WTC11 (cell line): ENCODE results near the gene AMBRA1.

Source experiments
- CDX4 ChIP-seq: fragments of 250-450 bp; sonication (Bioruptor Pico); IDR thresholded peaks from 2 replicates; pipeline ENCODE4 v1.9.0; 2021; ENCODE audit warnings: moderate library complexity, mild to moderate bottlenecking, inconsistent platforms, borderline replicate concordance
- CTCF ChIP-seq: fragments of 200-600 bp; IDR thresholded peaks from 2 replicates; pipeline ENCODE4 v1.8.0; 2022; ENCODE audit warnings: antibody characterized with exemption
- NFYB ChIP-seq: sonication (generic); formaldehyde crosslinking; conservative IDR thresholded peaks from 2 replicates; pipeline ENCODE4 v1.8.0; 2022; ENCODE audit warnings: low read depth, missing genetic modification reagents
- ZNF232 ChIP-seq: sonication (generic); formaldehyde crosslinking; IDR thresholded peaks from 2 replicates; pipeline ENCODE4 v1.8.0; 2022; ENCODE audit warnings: mild to moderate bottlenecking, missing genetic modification reagents
- ZNF317 ChIP-seq: sonication (generic); formaldehyde crosslinking; IDR thresholded peaks from 2 replicates; pipeline ENCODE4 v1.8.1; 2023; ENCODE audit warnings: low read depth, mild to moderate bottlenecking, moderate library complexity, missing genetic modification reagents, borderline replicate concordance

- TF ChIP-seq NFYB (CRISPR knock-in tag) (no peak), CTCF (no peak), ZNF317 (CRISPR knock-in tag) (no peak), ZNF232 (CRISPR knock-in tag) (no peak), CDX4 (no peak)
These were observed 25.0 kb upstream of the AMBRA1 start for GRCh38 chr11:46618837-46619236.
